Neural cell (in vitro differentiated cells): ENCODE results near the gene FTCD.

Source experiments
- CTCF ChIP-seq: fragments of 450-650 bp; IDR thresholded peaks from 2 replicates; pipeline ENCODE4 v1.5.1; 2014; ENCODE audit warnings: antibody characterized with exemption, mild to moderate bottlenecking, moderate library complexity; ENCODE audit not compliant: poor library complexity, severe bottlenecking
- EP300 ChIP-seq: fragments of 450-650 bp; conservative IDR thresholded peaks from 2 replicates; pipeline ENCODE4 v1.6.1; 2014; ENCODE audit warnings: antibody characterized with exemption, mild to moderate bottlenecking, moderate library complexity; ENCODE audit not compliant: poor library complexity, severe bottlenecking
- EZH2 ChIP-seq: fragments of 200-600, 300-800 bp; shearing (Covaris generic), sonication (generic); IDR thresholded peaks from 2 replicates; pipeline ENCODE4 v1.6.1; 2014; ENCODE audit warnings: antibody characterized with exemption, low read length, borderline replicate concordance, mild to moderate bottlenecking; ENCODE audit not compliant: insufficient read depth, poor library complexity, severe bottlenecking
- MXI1 ChIP-seq: fragments of 450-650 bp; conservative IDR thresholded peaks from 2 replicates; pipeline ENCODE4 v1.6.1; 2014; ENCODE audit warnings: antibody characterized with exemption, mild to moderate bottlenecking; ENCODE audit not compliant: poor library complexity, severe bottlenecking
- POLR2AphosphoS5 ChIP-seq: IDR thresholded peaks from 2 replicates; pipeline ENCODE4 v1.6.1; 2012
- REST ChIP-seq: IDR thresholded peaks from 2 replicates; pipeline ENCODE4 v1.6.1; 2012; ENCODE audit warnings: borderline replicate concordance

GRCh38 chr21:46128933-46129571 is 26.3 kb downstream of the FTCD start:
- TF ChIP-seq CTCF (no peak), POLR2AphosphoS5 (no peak), EP300 (no peak), REST (no peak), MXI1 (no peak), EZH2 (no peak)
